B cell (primary cell): ENCODE data around the gene MED12L. TPM values are rescaled to one million over a fixed set of nuclear protein-coding genes. Genes with fewer than 3 reads are reported as not detected.
A peak's percentile ranks its signal among the peaks of the same experiment; 100 is the strongest.

ENCODE experiments used
- ATAC-seq: fragments of 200-7000 bp; cut with Tn5 transposase; one replicate; pipeline ENCODE4 v1.10.0; 2021; ENCODE audit warnings: low read depth, mild to moderate bottlenecking, moderate number of reproducible peaks, moderate library complexity
- CTCF ChIA-PET: fragments of 350-600 bp; sonication (Branson Sonifier 250); formaldehyde crosslinking; loops from one replicate; lab custom pipeline; 2021; ENCODE audit warnings: antibody characterized with exemption, inconsistent platforms; lab: Charles Lee
- POLR2A ChIA-PET: fragments of 350-600 bp; sonication (Branson Sonifier 250); formaldehyde crosslinking; loops from one replicate; lab custom pipeline; 2021; ENCODE audit warnings: antibody characterized with exemption; lab: Charles Lee
- DNase-seq: peaks from one replicate; pipeline ENCODE4 v3.0.0; 2013
- H2AFZ ChIP-seq: 2 replicates; pipeline ENCODE4 v1.6.1; 2012; ENCODE audit warnings: mild to moderate bottlenecking, low read depth, low read length; ENCODE audit not compliant: insufficient read depth, poor library complexity, severe bottlenecking
- H3K27ac ChIP-seq, 2 donors: 1 replicate in 1 of 2; 2 replicates in 1 of 2; pipeline ENCODE4 v1.5.1; 2012 to 2013; ENCODE audit warnings: low read length in 2 of 2, mild to moderate bottlenecking in 2 of 2, moderate library complexity in 1 of 2
- H3K27me3 ChIP-seq, 4 experiments: fragments of 200-600 bp in 1 of 4; sonication (generic) in 1 of 4; replicated peaks in 1 of 4; 1 replicate in 2 of 4; 2 replicates in 2 of 4; pipeline versions ENCODE4 v1.6.1 to v1.7.0; 2013 to 2016; ENCODE audit warnings: low read length in 3 of 4, mild to moderate bottlenecking in 2 of 4, mixed read lengths in 1 of 4, moderate library complexity in 1 of 4; ENCODE audit not compliant: insufficient read depth in 4 of 4, control insufficient read depth in 3 of 4; ENCODE audit errors: control extremely low read depth in 1 of 4
- H3K36me3 ChIP-seq, 2 experiments: replicated peaks in 1 of 2; 1 replicate in 1 of 2; 2 replicates in 1 of 2; pipeline versions ENCODE4 v1.6.1 to v1.7.1; 2013; ENCODE audit warnings: low read length in 1 of 2; ENCODE audit not compliant: insufficient read depth in 2 of 2, control insufficient read depth in 1 of 2; ENCODE audit errors: control extremely low read depth in 1 of 2, extremely low read depth in 1 of 2
- H3K4me1 ChIP-seq, 2 donors: fragments of 200-600 bp in 1 of 2; sonication (generic) in 1 of 2; 1 replicate in 1 of 2; 2 replicates in 1 of 2; pipeline versions ENCODE4 v1.5.1 to v1.6.1; 2013 to 2017; ENCODE audit warnings: low read length in 2 of 2; ENCODE audit not compliant: control insufficient read depth in 2 of 2, insufficient read depth in 2 of 2
- H3K4me2 ChIP-seq: replicated peaks from 2 replicates; pipeline ENCODE3; 2012; ENCODE audit warnings: mild to moderate bottlenecking, low read depth, low read length; ENCODE audit not compliant: poor library complexity, severe bottlenecking
- H3K4me3 ChIP-seq, 5 experiments: fragments of 200-600 bp in 1 of 5; sonication (generic) in 1 of 5; 1 replicate in 3 of 5; 2 replicates in 2 of 5; pipeline versions ENCODE4 v1.5.1 to v1.7.0; 2011 to 2016; ENCODE audit warnings: low read length in 4 of 5, mild to moderate bottlenecking in 4 of 5, low read depth in 2 of 5, control low read depth in 1 of 5, moderate library complexity in 1 of 5; ENCODE audit not compliant: insufficient read depth in 1 of 5; ENCODE audit errors: control extremely low read depth in 1 of 5, extremely low read depth in 1 of 5
- H3K79me2 ChIP-seq: fragments of 200-600 bp; sonication (generic); one replicate; pipeline ENCODE4 v1.6.0; 2016; ENCODE audit warnings: low read length; ENCODE audit not compliant: control insufficient read depth, insufficient read depth
- H3K9ac ChIP-seq: fragments of 200-600 bp; sonication (generic); 2 replicates; pipeline ENCODE4 v1.6.1; 2017; ENCODE audit warnings: mild to moderate bottlenecking, low read length, moderate library complexity
- H3K9me3 ChIP-seq, 3 donors: one replicate each; pipeline versions ENCODE4 v1.6.1 to v1.7.1; 2013; ENCODE audit warnings: low read length in 2 of 3; ENCODE audit not compliant: control insufficient read depth in 2 of 3, insufficient read depth in 1 of 3; ENCODE audit errors: control extremely low read depth in 1 of 3
- H4K20me1 ChIP-seq: 2 replicates; pipeline ENCODE4 v1.6.0; 2012; ENCODE audit warnings: mild to moderate bottlenecking, low read length; ENCODE audit not compliant: insufficient read depth, control insufficient read depth, poor library complexity, severe bottlenecking
- H3K27ac Mint-ChIP-seq: one replicate; pipeline ENCODE4 v1.8.0; 2021; ENCODE audit warnings: mixed read lengths
- H3K27me3 Mint-ChIP-seq: one replicate; pipeline ENCODE4 v1.8.0; 2021; ENCODE audit warnings: mixed read lengths
- H3K4me1 Mint-ChIP-seq: one replicate; pipeline ENCODE4 v1.8.0; 2021; ENCODE audit warnings: mixed read lengths
- H3K4me3 Mint-ChIP-seq: one replicate; pipeline ENCODE4 v1.8.0; 2021; ENCODE audit warnings: mixed read lengths
- H3K9me3 Mint-ChIP-seq: one replicate; pipeline ENCODE4 v1.8.0; 2022; ENCODE audit warnings: mixed read lengths; ENCODE audit not compliant: insufficient read depth
- CTCF ChIP-seq: fragments of 200-600 bp; IDR thresholded peaks from one replicate; pipeline ENCODE4 v1.8.0; 2022; ENCODE audit warnings: antibody characterized with exemption, mild to moderate bottlenecking
- EZH2 ChIP-seq: IDR thresholded peaks from 2 replicates; pipeline ENCODE4 v1.6.1; 2012; ENCODE audit warnings: borderline replicate concordance, low read depth, mild to moderate bottlenecking, moderate library complexity, low read length; ENCODE audit not compliant: insufficient read depth, poor library complexity, severe bottlenecking
- WGBS: methylation state at CpG from one replicate; pipeline ENCODE4 v1.1.5; 2013; ENCODE audit warnings: missing lambda C conversion rate; ENCODE audit not compliant: insufficient coverage; 5-methylcytosine and 5-hydroxymethylcytosine counted together
- intact Hi-C: fragments of 100-400 bp; cut with micrococcal nuclease; formaldehyde crosslinking; loops from one replicate; pipeline ENCODE4 v1.10.0; 2022
- polyA plus RNA-seq: library from polyadenylated mRNA; depleted of rRNA; stranded (reverse); fragments of >200 nt; gene quantifications from 2 replicates; pipeline ENCODE4 v1.2.3, GENCODE V29; 2012
- total RNA-seq, 2 donors: library from RNA; stranded (reverse); fragments of 120-200 nt in 1 of 2; gene quantifications; 1 replicate in 1 of 2; 2 replicates in 1 of 2; pipeline versions ENCODE4 v1.2.3 to v1.2.4, GENCODE V29; 2013 to 2022

The MED12L gene
- total and polyA plus RNA-seq, 2 donors (not counting 1 experiment from before 2014, with no cell fraction given), result 0.07 to 0.30 TPM

GRCh38 chr3:151232991-151233390 is 147.5 kb downstream of the MED12L start:
- Histone ChIP-seq H3K27me3 (no peaks in the 10 kb centered on the region), H3K36me3 (peaks cover 0 to 5% of the 10 kb centered on the region in 2 experiments), H2AFZ (no peak overlapping the region), H3K9me3 (no peaks in the 10 kb centered on the region), H3K4me1 (peaks cover 31 to 34% of the 10 kb centered on the region in 2 donors), H3K27ac (no peak overlapping the region), H3K9ac (no peak overlapping the region), H4K20me1 (no peaks in the 10 kb centered on the region), H3K79me2 (peaks cover 11% of the 10 kb centered on the region), H3K4me2 (no peak overlapping the region), H3K4me3 (no peak overlapping the region)
- intact Hi-C loops, result loop anchor here (10.0 kb wide), 1 partner anchor 152 kb away; the partner anchor contains the start of gene P2RY12
- H3K27me3 Mint-ChIP-seq, result no peaks in the 10 kb centered on the region
- ChIA-PET CTCF (interaction anchor here (1.1 to 12.2 kb wide), 4 partner anchors 23 to 56 kb away, joined by 3 to 460 read pairs (median 55); partner anchors contain the start of gene P2RY14), POLR2A (no interaction called here)
- no peak overlapping the region for H3K27ac Mint-ChIP-seq
- 88% methylated on average over 2 of the region's 4 CpGs for WGBS
- DNase-seq, result no peak
- H3K4me1 Mint-ChIP-seq, result peaks cover 33% of the 10 kb centered on the region
- H3K4me3 Mint-ChIP-seq, result no peak overlapping the region
- ATAC-seq, result no peak
- TF ChIP-seq CTCF (no peak), EZH2 (no peak)
- no peaks in the 10 kb centered on the region for H3K9me3 Mint-ChIP-seq

GRCh38 chr3:151234825-151235224 is 149.4 kb downstream of the MED12L start:
- ATAC-seq (no peak), DNase-seq (no peak)
- H3K27ac Mint-ChIP-seq, result peak overlapping the region; percentile 71

More at GRCh38 chr3:151234825-151235224, 149.4 kb downstream of the MED12L start:
- Mint-ChIP-seq H3K9me3 (no peaks in the 10 kb centered on the region), H3K4me1 (peaks cover 26% of the 10 kb centered on the region), H3K4me3 (no peak overlapping the region), H3K27me3 (no peaks in the 10 kb centered on the region)
- Histone ChIP-seq H3K4me2 (no peak overlapping the region), H3K79me2 (peaks cover 8% of the 10 kb centered on the region), H3K36me3 (peaks cover 0 to 5% of the 10 kb centered on the region in 2 experiments), H3K27ac (no peak overlapping the region), H3K4me1 (peaks cover 15 to 20% of the 10 kb centered on the region in 2 donors), H2AFZ (no peak overlapping the region), H3K27me3 (no peaks in the 10 kb centered on the region), H3K9me3 (no peaks in the 10 kb centered on the region), H3K4me3 (no peak overlapping the region), H3K9ac (no peak overlapping the region), H4K20me1 (no peaks in the 10 kb centered on the region)
- WGBS, result no CpG with 5 or more reads among the region's 6 CpGs
- intact Hi-C loops, result loop anchor here (10.0 kb wide), 1 partner anchor 150 kb away; the partner anchor contains the start of gene P2RY12
- ChIA-PET CTCF (interaction anchor here (1.6 to 12.2 kb wide), 5 partner anchors 29 to 67 kb away, joined by 5 to 105 read pairs (median 8); partner anchors contain the start of gene P2RY14), POLR2A (no interaction called here)
- TF ChIP-seq EZH2 (no peak), CTCF (no peak)
